IPS-20b (cell line): Measurements from ENCODE around the gene POLN.

ENCODE experiments used
- H3K27ac ChIP-seq: one replicate; pipeline ENCODE4 v1.5.1; 2013; ENCODE audit warnings: low read length
- H3K27me3 ChIP-seq: 2 replicates; pipeline ENCODE4 v1.6.1; 2013; ENCODE audit warnings: mild to moderate bottlenecking, low read length, inconsistent platforms; ENCODE audit not compliant: insufficient read depth
- H3K36me3 ChIP-seq: 2 replicates; pipeline ENCODE4 v1.6.1; 2013; ENCODE audit warnings: low read depth, mild to moderate bottlenecking, inconsistent platforms, low read length, moderate library complexity; ENCODE audit not compliant: insufficient read depth
- H3K4me1 ChIP-seq: 2 replicates; pipeline ENCODE4 v1.6.1; 2013; ENCODE audit warnings: mild to moderate bottlenecking, control low read depth, inconsistent platforms, low read length, moderate library complexity; ENCODE audit not compliant: insufficient read depth
- H3K4me3 ChIP-seq: 2 replicates; pipeline ENCODE4 v1.5.1; 2013; ENCODE audit warnings: mild to moderate bottlenecking, low read length, inconsistent platforms
- H3K9ac ChIP-seq: 2 replicates; pipeline ENCODE4 v1.6.1; 2013; ENCODE audit warnings: low read depth, mild to moderate bottlenecking, inconsistent platforms, low read length, moderate library complexity
- H3K9me3 ChIP-seq: 2 replicates; pipeline ENCODE4 v1.6.1; 2013; ENCODE audit warnings: mild to moderate bottlenecking, low read depth, low read length, inconsistent platforms; ENCODE audit not compliant: insufficient read depth

POLN gene

DNA sequence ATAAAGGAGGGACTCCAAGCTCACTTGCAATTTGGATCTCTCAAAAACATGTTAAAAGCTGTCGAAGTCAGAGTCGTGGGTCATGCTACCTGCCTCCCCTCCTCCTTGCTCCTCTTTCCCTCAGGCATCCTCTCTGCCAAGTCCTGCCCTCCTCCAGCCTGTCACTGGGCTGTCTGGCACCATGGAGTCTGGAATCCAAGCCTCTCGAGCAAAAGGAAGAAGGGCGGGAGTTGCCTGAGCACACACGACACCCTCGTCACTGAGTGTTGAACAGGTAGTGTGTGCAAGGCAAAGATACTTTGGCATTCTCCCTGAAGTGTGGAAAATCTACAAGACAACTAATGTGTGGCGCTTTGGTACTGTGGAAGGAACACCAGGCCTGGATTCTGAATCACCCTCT lies 62.2 kb downstream of the POLN start:
- H3K27me3 ChIP-seq, result no peaks in the 10 kb centered on the region
- no peaks in the 10 kb centered on the region for H3K36me3 ChIP-seq
- H3K4me1 ChIP-seq, result no peaks in the 10 kb centered on the region
- no peak overlapping the region for H3K4me3 ChIP-seq
- no peak overlapping the region for H3K27ac ChIP-seq
- H3K9ac ChIP-seq, result no peak overlapping the region
- 0 out of 2 replicates have a peak, but pooled peaks cover 7% of the 10 kb centered on the region for H3K9me3 ChIP-seq

DNA sequence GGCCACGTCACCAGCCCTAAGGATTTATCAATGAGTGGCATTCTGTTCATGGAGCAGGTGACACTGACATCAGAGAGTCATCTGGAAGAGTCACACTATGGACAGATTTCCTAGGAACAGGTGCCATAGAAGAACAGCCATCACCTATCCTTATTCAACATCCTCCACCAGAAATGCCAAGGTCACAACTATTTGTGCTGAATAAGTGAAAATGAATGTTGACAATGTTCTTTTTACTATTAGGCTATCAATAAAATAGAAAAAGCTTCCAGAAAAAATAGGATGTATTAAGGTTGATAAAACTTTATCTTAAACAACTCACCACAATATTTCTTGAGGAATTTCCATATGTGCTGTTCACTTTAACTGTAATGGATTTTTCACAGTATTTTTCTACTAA lies 62.9 kb downstream of the POLN start:
- H3K9me3 ChIP-seq, result 0 out of 2 replicates have a peak, but pooled peaks cover 7% of the 10 kb centered on the region
- no peak overlapping the region for H3K9ac ChIP-seq
- no peak overlapping the region for H3K27ac ChIP-seq
- no peaks in the 10 kb centered on the region for H3K27me3 ChIP-seq
- no peaks in the 10 kb centered on the region for H3K4me1 ChIP-seq
- no peak overlapping the region for H3K4me3 ChIP-seq
- H3K36me3 ChIP-seq, result no peaks in the 10 kb centered on the region

DNA sequence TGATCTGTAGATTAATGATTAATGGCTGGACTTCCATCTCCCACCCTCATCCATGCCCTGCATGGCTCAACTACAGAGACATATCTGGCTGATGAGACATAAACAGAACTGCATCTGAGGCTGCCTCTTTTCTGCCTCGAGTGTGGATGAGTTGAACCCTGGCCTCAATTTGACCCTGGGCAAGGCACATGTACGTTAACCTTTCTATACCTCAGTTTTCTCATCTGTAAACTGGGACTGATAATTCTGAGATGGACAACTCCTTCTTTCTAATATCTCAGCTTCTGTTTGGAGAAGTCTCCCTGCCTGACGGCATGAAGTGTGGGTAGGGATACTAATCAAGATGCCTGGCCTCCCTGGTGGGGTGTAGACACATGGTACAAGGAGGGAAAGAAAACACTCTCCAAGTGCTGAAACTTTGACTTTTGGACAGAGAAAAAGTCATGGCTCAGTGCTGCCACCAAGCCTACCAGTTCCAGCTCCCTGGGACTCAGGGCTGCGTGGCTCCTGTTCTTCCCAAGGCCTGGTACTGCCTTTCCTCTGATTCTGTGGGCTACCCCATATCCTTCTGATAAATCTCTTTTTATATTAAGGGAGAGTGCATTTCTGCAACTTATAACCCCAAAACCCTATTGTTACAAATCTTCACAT lies 64.4 kb downstream of the POLN start:
- no peaks in the 10 kb centered on the region for H3K27me3 ChIP-seq
- H3K9me3 ChIP-seq, result 0 out of 2 replicates have a peak, but pooled peaks cover 6% of the 10 kb centered on the region
- no peak overlapping the region for H3K9ac ChIP-seq
- no peak overlapping the region for H3K4me3 ChIP-seq
- H3K36me3 ChIP-seq, result no peaks in the 10 kb centered on the region
- no peaks in the 10 kb centered on the region for H3K4me1 ChIP-seq
- H3K27ac ChIP-seq, result no peak overlapping the region

DNA sequence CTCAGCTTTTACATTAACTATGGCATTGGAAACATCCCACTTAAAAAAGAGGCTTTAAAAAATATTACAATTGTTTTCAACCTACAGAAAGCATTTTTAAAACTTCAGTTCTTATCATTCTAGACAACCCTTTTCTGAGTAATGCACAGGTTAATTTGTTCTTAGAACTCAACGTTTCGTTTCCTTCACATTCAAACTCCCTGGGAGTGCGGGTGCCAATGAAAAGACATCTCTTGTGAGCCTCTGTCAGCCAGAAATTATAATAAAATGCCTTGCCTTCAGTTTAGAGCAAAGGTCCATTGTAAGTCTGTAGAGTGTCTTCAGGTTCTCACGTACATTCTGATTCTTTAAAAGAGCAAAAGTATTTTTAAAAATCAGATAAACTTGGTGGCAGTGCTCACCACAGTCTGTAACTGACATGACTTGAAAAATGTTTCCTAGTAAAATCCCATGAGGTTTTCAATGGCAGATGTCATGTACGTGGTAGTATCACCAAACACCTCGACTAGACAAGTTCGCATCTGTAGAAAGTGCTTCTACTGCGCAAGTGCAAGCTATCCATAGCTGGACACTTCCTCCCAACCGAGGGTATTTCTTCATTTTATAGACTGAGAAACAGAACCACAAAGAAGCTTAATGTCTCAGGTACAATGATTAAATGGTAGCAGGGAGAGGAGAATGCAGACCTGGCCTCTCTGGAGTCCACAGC lies 65.8 kb downstream of the POLN start:
- Histone ChIP-seq H3K4me3 (no peak overlapping the region), H3K9ac (no peak overlapping the region), H3K27ac (no peak overlapping the region), H3K27me3 (no peaks in the 10 kb centered on the region), H3K4me1 (no peaks in the 10 kb centered on the region), H3K9me3 (no peaks in the 10 kb centered on the region), H3K36me3 (no peaks in the 10 kb centered on the region)

DNA sequence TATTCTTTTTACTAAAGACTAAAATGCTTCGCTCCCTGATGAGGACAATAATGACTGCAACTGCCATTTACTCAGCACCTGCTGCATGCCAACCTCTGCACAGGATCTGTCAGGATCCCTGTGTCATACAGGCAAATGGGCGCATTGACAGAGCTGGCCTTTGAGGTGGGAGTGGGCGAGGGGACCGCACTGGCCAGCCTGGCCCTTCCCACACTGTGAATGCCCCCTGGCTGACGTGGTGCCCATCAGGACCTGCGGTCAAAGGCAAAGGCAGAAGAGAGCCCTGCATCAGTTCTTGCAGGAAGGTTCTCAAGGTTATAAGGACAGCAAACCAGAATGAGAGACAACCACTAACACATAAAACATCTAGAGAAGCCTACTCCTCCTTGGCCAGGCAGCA lies 67.9 kb downstream of the POLN start:
- Histone ChIP-seq H3K9ac (no peak overlapping the region), H3K4me1 (no peaks in the 10 kb centered on the region), H3K27me3 (no peaks in the 10 kb centered on the region), H3K4me3 (no peak overlapping the region), H3K9me3 (no peaks in the 10 kb centered on the region), H3K36me3 (no peaks in the 10 kb centered on the region), H3K27ac (no peak overlapping the region)

DNA sequence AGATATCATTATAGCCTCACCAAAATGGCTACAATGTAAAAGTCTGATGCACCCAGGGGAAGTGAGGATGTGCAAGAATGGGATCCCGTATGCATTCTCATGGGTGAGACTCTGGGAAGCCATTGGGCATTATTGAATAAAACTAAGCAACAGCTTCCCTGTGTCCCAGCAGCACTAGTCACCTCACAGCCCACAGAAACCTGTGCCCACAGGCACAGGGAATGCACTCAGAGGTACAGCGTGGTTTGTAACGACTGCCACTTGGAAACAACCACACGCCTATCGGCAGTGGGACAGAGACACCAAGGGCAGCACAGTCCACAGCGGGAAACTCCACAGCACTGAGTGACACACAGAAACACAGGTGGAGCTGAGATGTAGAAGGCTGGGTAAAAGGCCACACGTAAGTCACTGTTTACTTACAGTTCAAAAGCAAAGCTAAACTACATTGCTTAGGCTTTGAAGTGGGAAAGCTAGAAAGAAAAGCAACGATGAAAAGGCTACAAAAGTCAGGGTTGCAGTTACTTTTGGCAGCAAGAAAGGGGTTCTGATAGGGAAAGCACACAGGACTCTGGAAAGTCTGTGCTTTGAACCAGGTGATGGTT lies 69.2 kb downstream of the POLN start:
- H3K9me3 ChIP-seq, result no peaks in the 10 kb centered on the region
- no peak overlapping the region for H3K9ac ChIP-seq
- no peaks in the 10 kb centered on the region for H3K36me3 ChIP-seq
- no peak overlapping the region for H3K27ac ChIP-seq
- H3K4me3 ChIP-seq, result no peak overlapping the region
- H3K27me3 ChIP-seq, result no peaks in the 10 kb centered on the region
- no peaks in the 10 kb centered on the region for H3K4me1 ChIP-seq

DNA sequence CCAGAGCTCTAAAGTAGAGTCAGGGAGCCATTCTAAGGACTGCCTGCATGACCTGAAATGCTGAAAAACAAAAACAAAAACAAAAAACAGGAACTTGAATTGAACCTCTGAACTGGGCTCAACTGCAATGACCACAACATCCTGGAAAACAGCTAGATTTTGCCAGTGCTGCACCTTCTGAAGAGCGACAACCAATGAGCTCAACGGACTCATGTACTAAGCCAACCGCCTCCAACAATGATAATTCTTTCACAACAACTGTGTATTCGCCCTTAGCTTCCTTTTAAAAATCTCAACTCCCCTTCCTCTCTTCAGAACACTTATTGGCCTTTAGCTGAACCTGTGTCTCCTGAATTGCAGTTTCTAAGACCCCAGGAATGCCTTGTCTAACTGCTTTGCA lies 69.8 kb downstream of the POLN start:
- H3K4me1 ChIP-seq, result no peaks in the 10 kb centered on the region
- H3K9me3 ChIP-seq, result no peaks in the 10 kb centered on the region
- H3K36me3 ChIP-seq, result no peaks in the 10 kb centered on the region
- no peak overlapping the region for H3K27ac ChIP-seq
- no peak overlapping the region for H3K9ac ChIP-seq
- H3K4me3 ChIP-seq, result no peak overlapping the region
- no peaks in the 10 kb centered on the region for H3K27me3 ChIP-seq

DNA sequence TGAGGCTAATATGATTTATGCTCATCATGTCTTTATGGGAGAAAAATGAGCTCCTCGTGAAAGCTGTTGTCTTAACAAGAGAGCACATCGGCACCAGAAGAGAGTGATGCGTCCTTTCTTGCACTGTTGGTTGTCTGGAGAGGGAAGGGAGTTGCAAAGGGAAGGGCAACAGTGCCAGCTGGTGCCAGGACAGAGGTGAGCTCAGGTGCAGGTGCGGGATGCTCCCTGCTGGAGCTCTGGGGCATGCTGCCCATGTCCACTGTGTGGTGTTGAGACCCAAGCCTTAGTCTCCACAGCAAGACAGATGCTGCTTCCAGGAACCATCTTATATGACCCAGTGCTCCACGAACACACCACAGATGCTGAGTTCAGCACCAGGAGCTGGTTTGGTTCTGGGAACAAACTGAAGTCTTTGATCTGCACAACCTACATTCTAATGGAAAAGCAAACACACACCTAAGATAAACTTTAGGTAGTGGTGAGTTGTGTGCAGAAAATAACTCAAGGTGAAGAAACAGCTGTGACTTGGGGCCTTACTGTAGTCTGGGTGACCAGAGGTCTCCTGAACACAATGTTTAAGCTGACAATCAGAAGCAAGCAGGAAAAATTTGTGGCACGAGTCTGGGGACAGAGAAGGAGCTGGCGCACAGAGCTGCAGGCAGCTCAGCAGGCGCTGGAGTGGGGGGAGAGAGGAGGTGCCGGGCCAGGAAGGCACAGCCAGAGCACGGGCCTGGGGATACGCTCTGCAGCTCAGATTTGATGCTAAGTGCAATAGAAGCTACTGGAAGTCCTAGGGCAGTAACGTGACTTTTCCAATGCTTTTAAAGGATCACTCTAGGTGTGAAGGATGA lies 73.2 kb downstream of the POLN start:
- H3K4me1 ChIP-seq, result no peaks in the 10 kb centered on the region
- no peak overlapping the region for H3K9ac ChIP-seq
- H3K9me3 ChIP-seq, result no peaks in the 10 kb centered on the region
- H3K27ac ChIP-seq, result no peak overlapping the region
- no peaks in the 10 kb centered on the region for H3K36me3 ChIP-seq
- H3K27me3 ChIP-seq, result no peaks in the 10 kb centered on the region
- no peak overlapping the region for H3K4me3 ChIP-seq

DNA sequence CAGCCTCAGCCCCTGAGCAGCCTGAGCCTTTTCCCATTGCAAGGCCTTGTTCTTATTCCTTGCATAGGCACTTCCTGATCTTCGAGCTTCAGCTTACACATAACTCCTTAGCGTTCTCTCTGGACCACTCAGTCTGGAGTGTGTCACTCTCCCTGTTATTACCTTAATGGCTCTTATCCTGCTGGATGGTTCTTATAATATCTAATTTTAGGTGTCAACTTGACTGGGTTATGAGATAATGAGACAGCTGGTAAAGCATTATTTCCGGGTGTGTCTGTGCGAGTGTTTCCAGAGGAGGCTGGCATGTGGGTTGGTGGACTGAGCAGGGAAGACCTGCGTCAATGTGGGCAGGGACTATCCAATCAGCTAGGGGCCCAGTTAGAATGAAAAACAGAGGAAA lies 75.7 kb downstream of the POLN start:
- H3K36me3 ChIP-seq, result no peaks in the 10 kb centered on the region
- no peak overlapping the region for H3K9ac ChIP-seq
- no peaks in the 10 kb centered on the region for H3K9me3 ChIP-seq
- no peak overlapping the region for H3K4me3 ChIP-seq
- no peaks in the 10 kb centered on the region for H3K27me3 ChIP-seq
- H3K27ac ChIP-seq, result no peak overlapping the region
- H3K4me1 ChIP-seq, result no peaks in the 10 kb centered on the region

DNA sequence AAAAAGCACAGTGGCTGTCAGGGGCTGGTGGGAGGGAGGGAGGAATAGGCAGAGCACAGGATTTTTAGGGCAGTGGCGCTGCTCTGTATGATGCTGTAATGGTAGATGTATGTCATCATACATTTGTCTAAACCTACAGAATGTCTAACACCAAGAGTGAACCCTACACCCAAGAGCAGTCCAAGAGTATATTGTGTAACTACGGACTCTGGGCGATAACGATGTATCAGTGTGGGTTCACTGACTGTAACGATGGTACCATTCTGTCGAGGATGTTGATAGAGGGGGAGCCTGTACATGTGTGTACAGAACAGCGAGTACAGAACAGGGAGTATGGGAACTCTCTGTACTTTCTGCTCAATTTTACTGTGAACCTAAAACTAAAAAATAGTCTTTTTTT lies 76.5 kb downstream of the POLN start:
- no peak overlapping the region for H3K4me3 ChIP-seq
- H3K27me3 ChIP-seq, result no peaks in the 10 kb centered on the region
- no peaks in the 10 kb centered on the region for H3K9me3 ChIP-seq
- no peak overlapping the region for H3K27ac ChIP-seq
- no peak overlapping the region for H3K9ac ChIP-seq
- no peaks in the 10 kb centered on the region for H3K36me3 ChIP-seq
- no peaks in the 10 kb centered on the region for H3K4me1 ChIP-seq

DNA sequence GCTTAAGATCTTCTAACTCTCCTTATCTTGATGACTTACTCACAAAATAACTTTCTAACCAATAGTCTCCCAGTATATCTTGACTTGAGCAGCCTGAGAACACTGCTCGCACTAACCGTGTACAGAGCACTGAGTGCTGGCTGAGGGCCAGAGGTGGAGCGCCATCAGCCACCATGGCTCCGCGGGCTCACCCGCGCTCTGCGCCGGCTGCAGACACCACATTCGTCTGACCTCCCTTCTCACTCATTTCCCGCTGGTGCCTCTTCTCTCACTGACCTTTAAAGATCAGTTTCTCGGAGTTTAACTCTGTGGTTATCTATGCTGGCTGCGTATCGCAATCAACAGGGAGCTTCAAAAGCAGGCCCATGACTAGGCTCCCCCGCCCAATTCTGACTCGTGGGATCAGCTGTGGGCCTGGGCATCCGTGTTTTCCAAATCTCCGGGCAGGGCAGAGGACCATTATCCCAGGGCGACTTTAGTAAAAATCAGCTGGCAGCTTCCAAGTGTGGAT lies 78.6 kb downstream of the POLN start:
- H3K27ac ChIP-seq, result no peak overlapping the region
- H3K27me3 ChIP-seq, result no peaks in the 10 kb centered on the region
- no peaks in the 10 kb centered on the region for H3K4me1 ChIP-seq
- no peak overlapping the region for H3K9ac ChIP-seq
- H3K36me3 ChIP-seq, result no peaks in the 10 kb centered on the region
- no peaks in the 10 kb centered on the region for H3K9me3 ChIP-seq
- no peak overlapping the region for H3K4me3 ChIP-seq
